Loucy (cell line): ENCODE results near the gene GCGR.

Experiments
- CTCF ChIP-seq: fragments of 200-600 bp; sonication (generic); conservative IDR thresholded peaks from 2 replicates; pipeline ENCODE4 v1.5.1; 2014; ENCODE audit warnings: mild to moderate bottlenecking, antibody characterized with exemption, low read length
- EZH2phosphoT487 ChIP-seq: fragments of 200-600 bp; IDR thresholded peaks from 2 replicates; pipeline ENCODE4 v1.6.1; 2018; ENCODE audit warnings: antibody characterized with exemption, mild to moderate bottlenecking, moderate library complexity, borderline replicate concordance

GRCh38 chr17:81858170-81858966 is 54.4 kb downstream of the GCGR start:
- no peak for TF ChIP-seq CTCF
- no peak for TF ChIP-seq EZH2phosphoT487
